Ascending aorta (tissue), 2 donors: ENCODE measurements around the gene LEF1. TPM values are rescaled to one million over a fixed set of nuclear protein-coding genes. Genes with fewer than 3 reads are reported as not detected.

Experiments
- DNase-seq, 2 donors: peaks; one replicate each; pipeline ENCODE4 v3.0.0-alpha.2; 2019; ENCODE audit warnings: low spot score in 2 of 2
- H3K27ac ChIP-seq, 2 donors: fragments of 200-600 bp; sonication (generic); one replicate each; pipeline ENCODE4 v1.5.1; 2016 to 2017; ENCODE audit warnings: mild to moderate bottlenecking in 1 of 2
- H3K27me3 ChIP-seq: fragments of 200-600 bp; sonication (generic); one replicate; pipeline ENCODE4 v1.5.1; 2017
- H3K36me3 ChIP-seq, 2 donors: fragments of 200-600 bp; sonication (generic); one replicate each; pipeline ENCODE4 v1.5.1; 2016
- H3K4me1 ChIP-seq, 2 donors: fragments of 200-600 bp; sonication (generic); one replicate each; pipeline ENCODE4 v1.5.1; 2016 to 2017; ENCODE audit warnings: mild to moderate bottlenecking in 1 of 2
- H3K4me3 ChIP-seq, 2 donors: fragments of 200-600 bp; sonication (generic); one replicate each; pipeline ENCODE4 v1.5.1; 2016 to 2017; ENCODE audit warnings: mild to moderate bottlenecking in 1 of 2
- H3K9me3 ChIP-seq, 2 donors: fragments of 200-600 bp; sonication (generic); one replicate each; pipeline ENCODE4 v1.5.1; 2016
- intact Hi-C: fragments of 100-400 bp; cut with DNase I; formaldehyde crosslinking; loops from one replicate; pipeline ENCODE4 v1.15.1; 2023
- total RNA-seq: library from RNA; depleted of rRNA; stranded (reverse); fragments of >200 nt; gene quantifications from one replicate; pipeline ENCODE4 v1.1.0, GENCODE V29; 2016
- TF ChIP-seq, protein P1 (sequence below), 3 experiments: fragments of 200-600 bp in 2 of 3; fragments of 450-650 bp in 1 of 3; sonication (generic) in 2 of 3; IDR thresholded peaks; one replicate each; pipeline ENCODE4 v1.5.1; 2016 to 2019; ENCODE audit warnings: antibody characterized with exemption in 3 of 3, mild to moderate bottlenecking in 1 of 3, moderate library complexity in 1 of 3

Gene LEF1
- total RNA-seq, 1 donor from 2014 or later, result not detected

DNA sequence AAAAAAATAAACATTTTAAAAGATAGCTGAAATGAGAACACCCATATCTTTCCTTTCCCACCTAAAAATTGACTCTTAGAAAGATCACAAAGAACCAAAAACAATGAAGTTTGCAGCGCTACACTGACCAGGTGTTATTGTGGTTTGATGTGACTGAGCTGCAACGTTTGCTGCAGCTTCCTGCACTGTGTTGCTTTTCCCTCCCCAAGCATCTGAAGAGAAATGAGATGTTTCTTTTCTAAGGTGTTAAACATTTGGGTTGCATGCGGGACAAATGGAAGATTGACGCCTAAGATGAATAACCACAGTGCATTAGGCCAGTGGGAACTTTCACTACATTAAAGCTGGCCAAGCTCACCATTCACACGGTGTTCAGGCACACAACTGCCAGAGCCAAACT is 8.9 kb downstream of the LEF1 start:
- H3K4me1 ChIP-seq, result no peaks in the 10 kb centered on the region
- TF ChIP-seq, protein P1, sequence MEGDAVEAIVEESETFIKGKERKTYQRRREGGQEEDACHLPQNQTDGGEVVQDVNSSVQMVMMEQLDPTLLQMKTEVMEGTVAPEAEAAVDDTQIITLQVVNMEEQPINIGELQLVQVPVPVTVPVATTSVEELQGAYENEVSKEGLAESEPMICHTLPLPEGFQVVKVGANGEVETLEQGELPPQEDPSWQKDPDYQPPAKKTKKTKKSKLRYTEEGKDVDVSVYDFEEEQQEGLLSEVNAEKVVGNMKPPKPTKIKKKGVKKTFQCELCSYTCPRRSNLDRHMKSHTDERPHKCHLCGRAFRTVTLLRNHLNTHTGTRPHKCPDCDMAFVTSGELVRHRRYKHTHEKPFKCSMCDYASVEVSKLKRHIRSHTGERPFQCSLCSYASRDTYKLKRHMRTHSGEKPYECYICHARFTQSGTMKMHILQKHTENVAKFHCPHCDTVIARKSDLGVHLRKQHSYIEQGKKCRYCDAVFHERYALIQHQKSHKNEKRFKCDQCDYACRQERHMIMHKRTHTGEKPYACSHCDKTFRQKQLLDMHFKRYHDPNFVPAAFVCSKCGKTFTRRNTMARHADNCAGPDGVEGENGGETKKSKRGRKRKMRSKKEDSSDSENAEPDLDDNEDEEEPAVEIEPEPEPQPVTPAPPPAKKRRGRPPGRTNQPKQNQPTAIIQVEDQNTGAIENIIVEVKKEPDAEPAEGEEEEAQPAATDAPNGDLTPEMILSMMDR (IDR thresholded peaks at IDR 0.05), result no peak
- no peaks in the 10 kb centered on the region for H3K9me3 ChIP-seq
- no peak overlapping the region for H3K27ac ChIP-seq
- no peak overlapping the region for H3K4me3 ChIP-seq
- DNase-seq, result no peak
- intact Hi-C loops, result loop anchor here (10.0 kb wide), 1 partner anchor 495 kb away; the partner anchor contains the start of gene OSTC
- no peaks in the 10 kb centered on the region for H3K27me3 ChIP-seq
- H3K36me3 ChIP-seq, result no peaks in the 10 kb centered on the region

DNA sequence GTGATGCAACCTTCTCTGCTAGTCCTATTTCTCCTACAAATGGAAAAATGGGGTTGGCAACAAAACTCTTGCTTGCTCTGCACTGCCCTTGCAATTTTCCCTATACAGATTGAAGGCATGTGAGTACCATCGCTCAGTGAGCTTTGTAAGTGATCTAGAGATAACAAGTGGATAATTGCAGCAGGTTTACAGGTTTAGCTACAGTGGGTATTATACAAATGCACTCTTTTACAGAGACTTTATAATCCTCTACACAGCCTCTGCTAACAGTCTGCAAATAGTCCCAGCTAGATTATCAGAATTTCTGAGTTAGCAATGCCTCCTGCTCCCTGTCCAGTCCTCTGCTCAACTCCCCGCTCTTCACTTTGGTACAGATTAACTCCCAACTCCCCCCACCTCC is 11.1 kb downstream of the LEF1 start:
- H3K4me3 ChIP-seq, result no peak overlapping the region
- TF ChIP-seq, protein P1 (IDR thresholded peaks at IDR 0.05), result no peak
- no peaks in the 10 kb centered on the region for H3K27me3 ChIP-seq
- H3K9me3 ChIP-seq, result no peaks in the 10 kb centered on the region
- H3K36me3 ChIP-seq, result no peaks in the 10 kb centered on the region
- no peak overlapping the region for H3K27ac ChIP-seq
- H3K4me1 ChIP-seq, result no peaks in the 10 kb centered on the region
- no peak for DNase-seq
- intact Hi-C loops, result no loop called here

DNA sequence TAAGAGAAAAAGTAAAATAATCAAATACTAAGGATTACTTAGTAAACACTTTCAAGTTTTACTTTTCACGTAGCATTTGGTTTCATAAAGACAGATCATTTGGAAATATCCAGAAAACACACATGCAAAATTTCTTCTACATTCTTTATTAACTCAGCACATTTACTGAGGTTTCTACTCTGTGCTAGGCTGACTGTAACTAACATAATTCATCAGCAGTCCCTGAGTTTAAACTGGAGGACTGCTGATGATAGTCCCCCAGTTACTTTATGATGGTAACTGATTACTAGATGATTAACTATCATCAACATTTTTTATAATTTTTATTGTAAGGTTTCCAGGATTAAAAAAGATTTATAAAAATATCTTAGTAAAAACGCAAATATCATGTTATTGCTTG is 12.3 kb downstream of the LEF1 start:
- no peaks in the 10 kb centered on the region for H3K27me3 ChIP-seq
- intact Hi-C loops, result no loop called here

DNA sequence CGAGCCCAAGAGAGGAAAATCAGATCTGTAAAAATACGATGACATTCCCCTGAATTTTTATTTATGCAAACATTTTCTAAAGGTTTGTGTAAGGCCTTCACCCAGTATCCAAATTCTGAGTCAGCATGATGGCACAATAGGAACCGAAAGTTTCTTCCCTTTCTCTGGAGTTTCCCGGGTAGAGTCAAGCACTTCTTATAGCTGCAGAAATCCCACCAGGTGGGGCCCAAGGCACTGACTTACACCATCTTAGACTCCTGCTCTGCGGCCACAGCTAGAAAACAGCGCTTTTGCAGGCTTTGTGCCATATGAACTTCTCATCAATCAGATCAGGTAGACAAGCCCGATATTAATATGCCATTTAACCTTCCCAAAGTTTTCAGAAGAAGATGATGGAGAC is 13.4 kb downstream of the LEF1 start:
- TF ChIP-seq, protein P1 (IDR thresholded peaks at IDR 0.05), result no peak
- intact Hi-C loops, result no loop called here
- no peaks in the 10 kb centered on the region for H3K27me3 ChIP-seq
- H3K36me3 ChIP-seq, result no peaks in the 10 kb centered on the region
- no peaks in the 10 kb centered on the region for H3K9me3 ChIP-seq
- no peak overlapping the region for H3K27ac ChIP-seq
- no peaks in the 10 kb centered on the region for H3K4me1 ChIP-seq
- DNase-seq, result no peak
- no peak overlapping the region for H3K4me3 ChIP-seq

More for the DNA sequence above, 12.3 kb downstream of the LEF1 start:
- TF ChIP-seq, protein P1 (IDR thresholded peaks at IDR 0.05), result no peak
- H3K9me3 ChIP-seq, result no peaks in the 10 kb centered on the region
- no peaks in the 10 kb centered on the region for H3K4me1 ChIP-seq
- no peak overlapping the region for H3K4me3 ChIP-seq
- no peak for DNase-seq
- no peak overlapping the region for H3K27ac ChIP-seq
- H3K36me3 ChIP-seq, result no peaks in the 10 kb centered on the region

DNA sequence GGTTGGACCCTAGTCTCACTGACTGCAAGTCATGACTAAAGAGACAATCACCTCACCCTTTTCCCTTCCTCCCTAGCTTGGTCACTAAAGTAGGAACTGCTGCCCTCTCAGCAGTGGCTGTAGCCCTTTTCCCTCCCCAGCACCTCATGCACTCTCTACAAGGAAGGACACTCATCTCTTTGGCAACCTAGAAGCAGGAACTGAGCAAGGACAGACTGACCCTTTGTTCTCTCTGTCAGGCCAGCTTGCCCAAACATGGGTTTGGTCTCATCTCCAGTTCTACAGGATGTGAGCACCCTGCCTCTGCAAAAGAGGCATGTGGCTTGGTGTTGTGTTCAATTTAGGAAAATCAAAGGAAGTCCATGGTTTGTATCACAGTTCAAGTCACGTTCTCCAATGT is 15.8 kb downstream of the LEF1 start:
- Histone ChIP-seq H3K27ac (no peak overlapping the region), H3K4me1 (no peaks in the 10 kb centered on the region), H3K36me3 (no peaks in the 10 kb centered on the region), H3K4me3 (no peak overlapping the region), H3K27me3 (no peaks in the 10 kb centered on the region), H3K9me3 (no peaks in the 10 kb centered on the region)
- TF ChIP-seq, protein P1 (IDR thresholded peaks at IDR 0.05), result no peak
- intact Hi-C loops, result no loop called here
- DNase-seq, result no peak
